Measurements from ENCODE around the gene SOAT1.

SOAT1 gene

GRCh38 chr1:179329862-179330261 is 36.3 kb downstream of the SOAT1 start:
- H3K9me3 Mint-ChIP-seq, result no peaks in the 10 kb centered on the region
- H3K27ac Mint-ChIP-seq, result no peak overlapping the region
- peaks cover 59% of the 10 kb centered on the region for H3K36me3 Mint-ChIP-seq (ENCODE audit: low read depth)
- H3K4me1 Mint-ChIP-seq, result no peaks in the 10 kb centered on the region
- H3K4me3 Mint-ChIP-seq, result no peak overlapping the region
- H3K27me3 Mint-ChIP-seq (ENCODE audit: low read depth), result no peaks in the 10 kb centered on the region
- TF ChIP-seq, protein P1, sequence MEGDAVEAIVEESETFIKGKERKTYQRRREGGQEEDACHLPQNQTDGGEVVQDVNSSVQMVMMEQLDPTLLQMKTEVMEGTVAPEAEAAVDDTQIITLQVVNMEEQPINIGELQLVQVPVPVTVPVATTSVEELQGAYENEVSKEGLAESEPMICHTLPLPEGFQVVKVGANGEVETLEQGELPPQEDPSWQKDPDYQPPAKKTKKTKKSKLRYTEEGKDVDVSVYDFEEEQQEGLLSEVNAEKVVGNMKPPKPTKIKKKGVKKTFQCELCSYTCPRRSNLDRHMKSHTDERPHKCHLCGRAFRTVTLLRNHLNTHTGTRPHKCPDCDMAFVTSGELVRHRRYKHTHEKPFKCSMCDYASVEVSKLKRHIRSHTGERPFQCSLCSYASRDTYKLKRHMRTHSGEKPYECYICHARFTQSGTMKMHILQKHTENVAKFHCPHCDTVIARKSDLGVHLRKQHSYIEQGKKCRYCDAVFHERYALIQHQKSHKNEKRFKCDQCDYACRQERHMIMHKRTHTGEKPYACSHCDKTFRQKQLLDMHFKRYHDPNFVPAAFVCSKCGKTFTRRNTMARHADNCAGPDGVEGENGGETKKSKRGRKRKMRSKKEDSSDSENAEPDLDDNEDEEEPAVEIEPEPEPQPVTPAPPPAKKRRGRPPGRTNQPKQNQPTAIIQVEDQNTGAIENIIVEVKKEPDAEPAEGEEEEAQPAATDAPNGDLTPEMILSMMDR (IDR thresholded peaks at IDR 0.05; ENCODE audit: unreplicated experiment in 3 of 3), result no peak

GRCh38 chr1:179334440-179334839 is 40.8 kb downstream of the SOAT1 start:
- H3K27me3 Mint-ChIP-seq (ENCODE audit: low read depth), result no peaks in the 10 kb centered on the region
- peaks cover 36% of the 10 kb centered on the region for H3K36me3 Mint-ChIP-seq (ENCODE audit: low read depth)
- TF ChIP-seq, protein P1 (IDR thresholded peaks at IDR 0.05; ENCODE audit: unreplicated experiment in 3 of 3), result no peak
- no peaks in the 10 kb centered on the region for H3K4me1 Mint-ChIP-seq
- H3K27ac Mint-ChIP-seq, result no peak overlapping the region
- H3K9me3 Mint-ChIP-seq, result no peaks in the 10 kb centered on the region
- no peak overlapping the region for H3K4me3 Mint-ChIP-seq

DNA sequence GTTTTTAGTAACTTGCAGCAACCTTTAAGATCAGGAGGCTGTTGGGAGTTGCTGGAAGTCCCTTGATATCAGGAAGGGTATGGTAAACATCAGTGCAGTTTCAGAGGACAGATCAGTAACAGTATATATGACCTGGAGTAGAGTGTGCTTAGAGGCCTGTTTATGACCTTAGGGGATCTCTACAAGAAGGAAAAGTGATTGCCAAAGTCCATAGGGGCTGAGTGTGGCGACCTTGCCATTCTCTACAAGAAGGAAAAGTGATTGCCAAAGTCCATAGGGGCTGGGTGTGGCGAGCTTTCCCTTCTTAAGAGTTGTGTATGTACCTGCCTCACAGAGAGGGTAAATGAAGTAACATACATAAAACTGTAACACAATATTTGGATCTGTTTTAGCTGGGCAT is 43.7 kb downstream of the SOAT1 start:
- Mint-ChIP-seq H3K36me3 (ENCODE audit: low read depth) (peaks cover 29% of the 10 kb centered on the region), H3K4me3 (no peak overlapping the region), H3K4me1 (no peaks in the 10 kb centered on the region), H3K27ac (no peak overlapping the region), H3K27me3 (ENCODE audit: low read depth) (no peaks in the 10 kb centered on the region), H3K9me3 (no peaks in the 10 kb centered on the region)
- TF ChIP-seq, protein P1 (IDR thresholded peaks at IDR 0.05; ENCODE audit: unreplicated experiment in 3 of 3), result no peak

DNA sequence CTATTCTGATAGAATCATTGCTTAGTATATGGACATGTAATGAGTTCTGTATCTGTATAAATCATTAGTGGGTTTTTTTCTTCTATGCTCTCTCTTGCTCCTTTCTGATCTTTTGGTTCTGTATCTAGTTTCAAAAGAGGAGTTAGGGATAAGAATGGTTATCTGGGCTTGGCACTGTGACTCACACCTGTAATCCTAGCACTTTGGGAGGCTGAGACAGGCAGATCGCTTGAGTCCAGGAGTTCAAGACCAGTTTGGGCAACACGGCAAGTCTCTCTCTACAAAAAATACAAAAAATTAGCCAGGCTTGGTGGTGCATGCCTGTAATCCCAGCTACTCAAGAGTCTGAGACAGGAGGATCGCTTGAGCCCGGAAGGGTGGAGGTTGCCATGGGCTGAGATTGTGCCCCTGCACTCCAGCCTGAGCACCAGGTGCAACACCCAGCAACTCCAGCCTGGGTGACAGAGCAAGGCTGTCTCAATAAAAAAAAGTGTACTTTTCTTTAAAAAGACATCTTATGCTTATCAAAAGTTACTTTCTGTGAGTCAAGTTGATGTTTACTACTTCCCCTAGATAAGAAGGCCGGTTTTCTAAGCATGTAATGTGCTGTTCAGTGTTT is 44.5 kb downstream of the SOAT1 start:
- Mint-ChIP-seq H3K27me3 (ENCODE audit: low read depth) (no peaks in the 10 kb centered on the region), H3K27ac (no peak overlapping the region), H3K9me3 (no peaks in the 10 kb centered on the region), H3K4me1 (no peaks in the 10 kb centered on the region), H3K4me3 (no peak overlapping the region), H3K36me3 (ENCODE audit: low read depth) (peaks cover 35% of the 10 kb centered on the region)
- TF ChIP-seq, protein P1 (IDR thresholded peaks at IDR 0.05; ENCODE audit: unreplicated experiment in 3 of 3), result no peak

DNA sequence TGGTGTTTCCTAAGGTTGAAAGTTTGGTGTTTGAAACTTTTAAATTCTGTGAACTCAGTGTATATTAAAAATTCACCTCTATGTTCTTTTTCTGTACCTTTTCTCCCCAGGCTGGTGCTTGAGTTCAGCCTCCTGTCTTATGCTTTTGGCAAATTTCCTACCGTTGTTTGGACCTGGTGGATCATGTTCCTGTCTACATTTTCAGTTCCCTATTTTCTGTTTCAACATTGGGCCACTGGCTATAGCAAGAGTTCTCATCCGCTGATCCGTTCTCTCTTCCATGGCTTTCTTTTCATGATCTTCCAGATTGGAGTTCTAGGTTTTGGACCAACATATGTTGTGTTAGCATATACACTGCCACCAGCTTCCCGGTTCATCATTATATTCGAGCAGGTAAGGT is 47.3 kb downstream of the SOAT1 start:
- H3K36me3 Mint-ChIP-seq (ENCODE audit: low read depth), result peaks cover 44% of the 10 kb centered on the region
- H3K4me1 Mint-ChIP-seq, result no peaks in the 10 kb centered on the region
- TF ChIP-seq, protein P1 (IDR thresholded peaks at IDR 0.05; ENCODE audit: unreplicated experiment in 3 of 3), result no peak
- no peak overlapping the region for H3K4me3 Mint-ChIP-seq
- H3K27me3 Mint-ChIP-seq (ENCODE audit: low read depth), result no peaks in the 10 kb centered on the region
- H3K9me3 Mint-ChIP-seq, result no peaks in the 10 kb centered on the region
- H3K27ac Mint-ChIP-seq, result no peak overlapping the region

- Mint-ChIP-seq H3K27ac (no peak overlapping the region), H3K27me3 (ENCODE audit: low read depth) (no peaks in the 10 kb centered on the region), H3K4me3 (no peak overlapping the region), H3K4me1 (no peaks in the 10 kb centered on the region), H3K36me3 (ENCODE audit: low read depth) (peaks cover 50% of the 10 kb centered on the region), H3K9me3 (no peaks in the 10 kb centered on the region)
- TF ChIP-seq, protein P1 (IDR thresholded peaks at IDR 0.05; ENCODE audit: unreplicated experiment in 3 of 3), result no peak
These were observed 48.4 kb downstream of the SOAT1 start for GRCh38 chr1:179341943-179342547.

Measured in nephron (organoid).